K562 (cell line): ENCODE data around the gene A4GALT.

Source experiments
- CHAMP1 ChIP-seq: fragments of 450-650 bp; IDR thresholded peaks from 2 replicates; pipeline ENCODE4 v1.6.1; 2016; ENCODE audit warnings: mild to moderate bottlenecking
- HDAC2 ChIP-seq: fragments of 450-650 bp; IDR thresholded peaks from 2 replicates; pipeline ENCODE4 v1.6.1; 2016; ENCODE audit warnings: mild to moderate bottlenecking
- POLR2A ChIP-seq: fragments of 450-650 bp; conservative IDR thresholded peaks from 2 replicates; pipeline ENCODE4 v1.6.1; 2016
- SMC3 ChIP-seq: conservative IDR thresholded peaks from 2 replicates; pipeline ENCODE4 v1.6.1; 2011; ENCODE audit warnings: low read depth, low read length, improper control_type of control experiment; ENCODE audit not compliant: insufficient read depth
- TEAD4 ChIP-seq, 2 experiments: sonication (generic) in 1 of 2; formaldehyde crosslinking in 1 of 2; IDR thresholded peaks; 2 replicates each; pipeline versions ENCODE4 v1.6.1 to v1.8.0; 2012 to 2022; ENCODE audit warnings: borderline replicate concordance in 1 of 2, inconsistent platforms in 1 of 2, low read length in 1 of 2, mild to moderate bottlenecking in 1 of 2, missing genetic modification reagents in 1 of 2
- ZNF280B ChIP-seq: fragments of 250-450 bp; sonication (Bioruptor Pico); IDR thresholded peaks from 2 replicates; pipeline ENCODE4 v1.5.1; 2021; ENCODE audit warnings: mild to moderate bottlenecking
- ZNF511 ChIP-seq: sonication (generic); formaldehyde crosslinking; IDR thresholded peaks from 2 replicates; pipeline ENCODE4 v1.8.0; 2022; ENCODE audit warnings: mild to moderate bottlenecking, missing genetic modification reagents

- no peak for TF ChIP-seq ZNF280B
- TF ChIP-seq ZNF511 (CRISPR knock-in tag) = no peak
- TF ChIP-seq SMC3 = no peak
- no peak for TF ChIP-seq POLR2A
- TF ChIP-seq HDAC2 = no peak
- no peak for TF ChIP-seq TEAD4 (IDR thresholded peaks at IDR 0.05; ENCODE audit: low read length)
- TF ChIP-seq TEAD4 (CRISPR knock-in tag; IDR thresholded peaks at IDR 0.05; ENCODE audit: borderline replicate concordance) = no peak
- no peak for TF ChIP-seq CHAMP1
These were observed 55.5 kb downstream of the A4GALT start for GRCh38 chr22:42664976-42665831.
